ENCODE results near the gene LCTL.

GRCh38 chr15:66563566-66564110 is 2.2 kb downstream of the LCTL start:
- no peak for TF ChIP-seq CTCF (IDR thresholded peaks at IDR 0.05 in 4 of 5, conservative IDR thresholded peaks at IDR 0.05 in 1 of 5)
- no peak for TF ChIP-seq POLR2A (IDR thresholded peaks at IDR 0.05)

Measured in gastrocnemius medialis (tissue), 4 donors.